Activated T-cell treated with anti-CD3 and anti-CD28 coated beads, Interleukin-2, amount 50 U/mL, for 1 hour (primary cell): Measurements from ENCODE around the gene ERGIC1.
"Not testable (repeated sequence)": the region's sequence is repeated elsewhere in the genome, so short reads cannot be mapped to it uniquely, and the experiment has no call there.

Experiments used
- DNase-seq: peaks from one replicate; pipeline ENCODE4 v3.0.0-alpha.2; 2020

ERGIC1 gene

DNA sequence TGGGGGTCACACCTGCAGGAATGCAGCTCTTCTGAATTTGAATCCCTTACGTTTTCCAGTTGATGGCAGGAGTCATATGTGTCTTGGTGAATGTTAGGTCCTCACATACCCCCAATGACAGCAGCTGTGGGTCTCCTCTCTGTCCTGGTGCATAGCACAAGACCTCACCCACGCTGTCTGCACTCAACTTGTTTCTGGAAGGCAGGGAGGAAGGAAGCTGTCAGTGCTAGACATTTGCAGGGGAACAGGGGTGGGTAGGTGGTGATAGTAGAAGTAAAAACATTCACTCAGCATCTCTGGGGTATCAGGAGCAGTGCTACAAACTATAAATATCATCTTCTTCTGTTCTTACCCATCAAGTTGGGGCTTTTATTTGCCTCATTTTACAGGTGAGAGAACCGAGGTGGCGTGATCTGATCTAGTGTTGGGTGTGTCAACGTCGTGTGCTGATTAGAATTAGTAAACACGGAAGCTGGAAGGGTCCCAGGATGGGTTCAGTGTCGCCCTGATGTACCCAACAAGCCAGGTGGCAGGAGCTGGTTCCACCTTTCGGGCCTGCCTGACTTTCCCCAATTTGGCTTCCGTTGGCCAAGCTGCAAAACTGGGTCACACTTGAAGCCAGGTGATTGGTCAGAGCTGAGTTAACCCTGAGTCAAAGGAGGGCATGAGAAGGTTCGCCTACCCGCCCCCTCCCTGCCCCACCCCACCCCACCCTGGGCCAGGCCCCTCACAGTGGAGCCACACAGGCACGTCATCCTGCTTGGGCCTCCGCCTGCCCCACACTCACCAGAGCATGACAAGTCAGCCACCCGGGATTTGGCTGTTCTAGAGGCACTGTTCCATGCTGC is 15.8 kb downstream of the ERGIC1 start:
- no peak for DNase-seq

DNA sequence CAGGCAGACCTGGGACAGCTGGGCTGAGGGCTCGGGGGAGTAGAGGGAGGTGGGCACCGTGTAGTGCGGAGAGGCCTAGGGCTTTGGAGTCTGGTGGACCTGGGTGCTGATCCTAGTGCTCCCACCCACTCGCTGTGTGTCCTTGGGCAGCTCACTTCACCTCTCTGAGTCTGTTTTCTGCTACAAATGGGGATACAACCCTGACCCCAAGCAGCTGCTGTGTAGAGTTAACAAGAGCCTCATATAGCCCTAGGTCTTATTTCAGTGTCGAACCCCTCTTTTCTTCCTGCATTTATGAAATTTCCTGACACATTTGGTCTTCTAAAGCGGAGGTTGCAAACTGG is 16.4 kb downstream of the ERGIC1 start:
- no peak for DNase-seq

DNA sequence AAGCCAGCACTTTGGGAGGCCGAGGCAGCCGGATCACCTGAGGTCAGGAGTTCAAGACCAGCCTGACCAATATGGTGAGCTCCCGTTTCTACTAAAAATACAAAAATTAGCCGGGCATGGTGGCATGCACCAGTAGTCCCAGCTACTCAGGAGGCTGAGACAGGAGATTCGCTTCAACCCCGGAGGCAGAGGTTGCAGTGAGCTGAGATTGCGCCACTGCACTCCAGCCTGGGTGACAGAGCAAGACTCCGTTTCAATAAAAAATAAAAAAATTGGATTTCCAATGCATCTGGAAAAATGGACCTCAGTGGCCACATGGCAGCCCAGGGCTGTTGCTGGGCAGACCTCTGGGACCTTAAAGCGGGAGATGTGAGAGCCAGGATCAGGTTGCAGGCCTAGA is 17.2 kb downstream of the ERGIC1 start:
- not testable (repeated sequence) for DNase-seq

DNA sequence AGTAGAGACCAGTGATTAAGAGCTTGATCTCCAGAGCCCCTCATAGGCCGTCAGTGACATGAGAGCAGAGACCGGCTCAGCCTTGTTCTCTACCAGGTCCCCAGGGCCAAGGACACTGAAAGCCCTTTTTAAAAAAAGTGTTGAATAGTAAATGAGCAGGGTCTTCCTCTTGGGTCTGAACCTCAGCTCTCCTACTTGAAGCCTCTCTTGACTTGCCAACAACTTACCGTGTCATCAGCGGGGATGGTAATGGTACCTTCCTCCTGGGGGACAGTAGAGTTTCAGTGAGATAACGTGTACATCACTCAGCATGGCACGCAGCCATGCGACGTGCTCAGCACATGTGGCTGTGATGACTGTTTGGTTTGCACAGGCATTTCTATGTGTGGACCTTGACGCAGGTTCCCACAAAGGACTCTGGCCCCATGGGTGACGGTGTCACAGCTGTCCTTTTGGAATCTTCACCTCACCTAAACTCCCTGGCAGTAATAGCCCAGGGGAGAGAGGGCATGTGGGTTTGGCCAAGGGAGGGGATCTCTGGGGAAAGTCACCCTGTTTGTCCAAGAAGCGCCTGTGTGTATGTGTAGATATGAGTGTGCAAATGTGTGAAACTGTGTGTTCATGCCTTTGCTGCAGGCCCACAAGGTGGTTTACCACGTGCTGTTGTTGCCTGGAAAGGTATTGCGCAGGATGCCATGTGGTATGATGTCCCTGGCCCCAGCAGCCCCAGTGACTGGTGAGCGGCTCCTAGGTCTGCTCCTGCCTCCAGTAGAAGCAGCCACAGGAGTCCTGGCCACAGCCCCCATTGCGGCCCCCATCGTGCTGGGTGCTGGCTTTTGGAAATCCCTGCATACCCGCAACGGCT is 18.7 kb downstream of the ERGIC1 start:
- no peak for DNase-seq

DNA sequence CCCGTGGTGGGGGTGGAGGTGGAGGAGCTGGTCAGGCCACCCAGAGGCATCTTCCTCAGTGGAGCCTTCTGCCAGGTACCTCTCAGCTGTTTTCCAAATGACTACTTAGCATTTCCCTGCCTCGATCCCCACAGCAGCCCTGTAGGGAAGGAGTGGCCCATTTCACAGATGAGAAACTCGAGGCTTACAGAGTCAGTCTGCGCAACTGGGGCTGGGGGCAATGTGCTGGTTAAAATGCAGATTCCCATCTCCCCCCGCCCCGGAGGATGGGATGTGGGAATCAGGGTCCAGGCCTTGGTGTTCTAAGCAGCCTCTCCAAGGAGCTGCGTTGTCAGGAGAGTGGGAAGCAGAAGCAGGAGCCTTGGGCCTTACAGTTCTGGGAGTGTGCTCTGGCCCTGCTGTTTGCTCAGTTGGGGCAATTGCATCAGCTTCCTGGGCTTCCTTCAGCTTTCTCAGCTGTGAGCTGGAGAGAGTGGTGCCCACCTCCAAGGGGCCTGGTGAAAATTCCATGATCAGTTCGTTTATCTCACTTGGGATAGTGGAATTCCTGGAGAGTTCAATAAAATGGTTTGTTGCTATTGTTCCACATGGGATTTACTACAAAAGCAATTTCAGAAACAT is 19.4 kb downstream of the ERGIC1 start:
- no peak for DNase-seq

DNA sequence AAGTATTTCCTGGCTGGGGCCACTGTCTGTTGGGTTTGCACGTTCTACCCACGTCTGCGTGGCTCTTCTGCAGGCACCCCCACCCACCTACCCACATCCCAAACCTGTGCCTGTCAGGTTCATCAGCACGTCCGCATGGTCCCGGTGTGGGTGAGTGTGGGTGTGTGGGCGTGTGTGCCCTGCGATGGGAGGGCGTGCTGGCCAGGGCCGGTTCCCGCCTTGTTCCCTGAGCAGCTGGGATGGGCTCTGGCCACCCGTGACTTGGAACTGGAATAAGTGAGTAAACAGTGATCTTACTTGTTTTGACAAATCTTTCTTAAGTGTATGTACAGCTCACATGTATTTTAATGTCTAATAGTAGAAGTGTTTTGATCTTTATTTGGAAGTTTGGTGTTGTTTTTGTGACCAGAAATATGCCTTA is 20.4 kb downstream of the ERGIC1 start:
- DNase-seq = no peak

DNA sequence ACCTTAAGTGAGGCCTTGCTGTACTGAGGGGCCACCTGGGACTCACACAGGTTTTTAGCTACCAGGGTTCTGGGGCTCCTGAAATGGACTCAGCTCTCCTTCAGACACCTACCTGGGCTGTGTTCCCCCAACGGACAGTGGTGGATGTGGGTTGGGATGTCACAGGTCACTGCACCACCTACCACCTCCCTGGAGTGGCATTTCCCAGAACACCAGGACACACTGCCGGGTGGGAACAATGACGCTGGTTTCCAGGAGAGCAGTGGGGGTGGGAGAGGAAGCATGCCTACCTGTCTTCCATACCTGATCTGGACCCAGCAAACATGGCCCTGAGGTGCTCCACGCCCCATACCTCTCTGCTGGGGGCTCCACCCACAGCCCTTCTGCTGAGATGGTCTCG is 20.9 kb downstream of the ERGIC1 start:
- DNase-seq = no peak

DNA sequence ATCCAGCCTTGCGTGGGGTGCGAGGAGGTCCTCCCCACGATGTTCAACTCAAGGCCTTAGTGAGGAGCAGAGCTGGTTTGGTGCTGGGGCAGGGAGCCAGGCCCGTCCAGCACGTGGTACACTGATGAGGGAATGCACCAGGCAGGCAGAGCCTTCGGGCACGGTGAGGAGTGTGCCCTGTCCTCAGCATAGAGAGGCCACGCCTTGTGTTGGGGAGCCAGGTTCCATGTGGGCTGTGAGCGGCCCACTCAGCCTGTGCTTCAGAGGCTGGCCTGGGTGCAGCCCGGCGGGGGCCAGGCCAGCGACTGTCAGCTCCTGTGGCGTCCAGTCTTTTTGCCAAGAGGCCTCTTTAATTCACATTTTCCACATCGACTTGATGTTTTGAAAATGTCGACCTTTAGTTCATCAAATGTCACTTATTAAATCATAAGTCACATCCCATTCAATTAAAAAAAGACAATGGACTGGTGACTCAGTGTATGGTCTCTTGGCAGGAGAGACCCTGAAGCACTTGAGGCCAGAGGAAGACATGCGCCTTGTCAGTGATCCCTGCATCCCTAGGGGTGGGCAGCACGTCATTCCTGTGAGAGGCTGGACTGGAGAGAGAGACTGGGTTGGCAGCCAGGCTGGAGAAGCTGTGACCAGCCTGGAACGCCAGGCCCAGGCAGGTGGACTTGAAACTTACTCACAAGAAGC is 21.7 kb downstream of the ERGIC1 start:
- no peak for DNase-seq

DNA sequence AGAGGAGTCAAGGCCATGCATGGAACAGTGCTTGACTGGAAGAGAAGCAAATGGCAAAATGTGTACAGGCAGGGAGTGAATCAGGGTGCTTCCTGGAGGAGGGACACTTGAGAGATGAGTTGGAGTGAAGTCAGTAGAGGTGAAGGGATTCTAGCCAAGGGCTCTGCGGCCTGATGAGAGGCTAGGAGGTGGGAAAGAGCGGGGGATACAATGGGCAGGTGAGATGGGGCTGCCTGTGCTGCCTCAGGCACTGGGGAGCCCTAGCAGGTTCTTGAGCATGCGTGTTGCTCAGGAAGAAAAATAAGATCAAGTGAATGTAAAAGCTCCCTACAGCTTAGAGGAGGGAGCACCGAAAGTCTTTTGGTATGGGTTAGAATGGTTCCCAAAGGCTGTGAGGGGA is 22.3 kb downstream of the ERGIC1 start:
- DNase-seq = no peak

DNA sequence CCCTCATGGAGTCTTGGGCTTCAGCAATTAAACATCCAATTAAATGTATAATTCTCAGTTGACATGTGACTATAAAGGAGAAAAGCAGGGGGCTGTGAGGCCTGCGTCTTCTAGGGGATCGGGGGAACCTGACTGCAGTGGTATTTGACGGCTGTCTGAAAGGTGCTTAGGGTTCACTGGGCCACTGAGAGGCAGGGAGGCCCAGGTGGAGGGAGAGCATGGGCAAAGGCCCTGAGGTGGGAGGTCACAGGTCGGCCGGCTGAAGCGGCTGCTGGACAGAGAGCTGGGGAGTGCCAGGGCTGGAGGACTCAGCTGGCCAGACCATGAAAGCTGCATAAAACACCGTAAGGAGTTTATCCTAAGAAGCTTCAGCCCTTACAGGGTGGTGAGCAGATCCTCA is 23.9 kb downstream of the ERGIC1 start:
- no peak for DNase-seq

DNA sequence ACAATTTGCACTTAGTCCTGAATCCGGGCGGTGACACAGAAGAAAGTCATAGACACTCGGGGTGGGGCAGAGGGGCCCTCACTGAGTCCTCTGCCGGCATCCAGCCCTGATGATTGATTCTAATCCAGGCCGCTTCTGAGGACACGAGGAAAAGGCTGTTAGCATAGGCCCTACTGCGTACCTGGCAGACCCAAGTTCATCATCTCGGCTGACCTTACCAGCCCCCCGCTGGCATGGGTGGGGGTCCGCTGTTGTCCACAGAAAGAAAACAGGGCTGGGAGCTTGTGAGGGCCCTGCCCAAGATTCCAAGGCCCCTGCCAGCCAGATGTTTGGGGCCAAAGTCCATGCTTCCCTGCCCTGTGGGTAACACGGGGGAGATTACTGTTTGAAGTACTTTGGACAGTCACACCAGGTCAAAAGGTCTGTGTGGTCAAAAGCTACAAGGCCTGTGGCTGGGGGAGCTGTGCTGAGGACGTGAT is 24.5 kb downstream of the ERGIC1 start:
- no peak for DNase-seq

DNA sequence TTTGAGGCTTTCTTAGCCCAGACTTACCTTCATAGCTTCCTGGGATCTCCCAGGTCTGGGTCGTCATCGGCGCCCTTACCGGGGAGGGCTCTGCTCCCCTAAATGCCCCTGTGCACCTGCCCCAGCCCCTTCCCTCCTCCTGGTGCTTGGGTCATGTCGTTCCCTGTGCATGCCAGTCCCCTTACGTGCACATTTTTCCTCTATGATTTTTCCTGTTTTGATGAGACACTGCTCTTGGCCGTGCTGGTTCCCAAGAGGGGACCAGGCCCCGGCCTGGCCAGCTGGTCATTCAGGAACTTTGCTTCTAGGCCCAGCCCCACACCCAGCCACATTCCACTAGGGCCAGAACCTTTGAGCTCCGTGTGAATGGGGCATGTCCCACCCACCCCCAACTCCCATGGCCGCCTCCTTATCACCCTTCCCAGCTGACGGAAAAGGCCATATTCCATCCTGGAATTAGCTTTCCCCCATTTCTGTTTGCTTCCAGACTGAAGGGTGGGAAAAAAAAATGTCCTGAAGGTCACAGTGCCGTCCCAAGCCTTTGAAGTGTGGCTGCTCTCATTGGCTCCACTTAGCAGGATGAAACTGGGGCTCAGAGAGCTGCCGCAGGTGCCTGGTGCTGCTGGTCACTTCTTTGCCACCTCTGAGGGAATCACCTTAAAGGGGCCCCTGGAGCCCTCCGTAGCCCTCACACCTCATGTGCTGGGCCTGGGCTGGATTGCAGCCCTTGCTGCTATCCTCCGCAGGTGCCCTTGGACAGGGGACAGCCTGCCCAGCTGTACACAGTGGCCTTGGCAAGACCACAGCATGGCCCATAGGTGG is 25.1 kb downstream of the ERGIC1 start:
- DNase-seq = no peak

DNA sequence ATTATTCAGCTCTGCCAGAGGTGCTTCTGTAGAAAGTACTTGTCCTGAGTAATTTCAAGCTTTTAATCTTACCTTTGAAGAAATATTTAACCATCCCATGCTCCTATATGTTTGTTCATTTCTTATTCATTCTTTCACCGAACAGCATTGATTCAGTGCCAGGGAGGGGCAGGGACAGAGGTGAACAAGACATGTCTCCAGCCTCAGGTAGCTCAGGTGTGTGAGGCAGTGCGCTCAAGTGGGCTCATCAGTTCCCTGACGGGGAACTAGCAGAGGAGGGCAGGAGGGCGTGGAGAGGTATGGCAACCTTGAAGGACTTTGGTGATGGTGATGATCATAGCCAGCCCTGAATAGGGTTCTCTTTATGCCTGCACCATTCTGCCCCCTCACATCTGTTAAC is 25.9 kb downstream of the ERGIC1 start:
- no peak for DNase-seq

DNA sequence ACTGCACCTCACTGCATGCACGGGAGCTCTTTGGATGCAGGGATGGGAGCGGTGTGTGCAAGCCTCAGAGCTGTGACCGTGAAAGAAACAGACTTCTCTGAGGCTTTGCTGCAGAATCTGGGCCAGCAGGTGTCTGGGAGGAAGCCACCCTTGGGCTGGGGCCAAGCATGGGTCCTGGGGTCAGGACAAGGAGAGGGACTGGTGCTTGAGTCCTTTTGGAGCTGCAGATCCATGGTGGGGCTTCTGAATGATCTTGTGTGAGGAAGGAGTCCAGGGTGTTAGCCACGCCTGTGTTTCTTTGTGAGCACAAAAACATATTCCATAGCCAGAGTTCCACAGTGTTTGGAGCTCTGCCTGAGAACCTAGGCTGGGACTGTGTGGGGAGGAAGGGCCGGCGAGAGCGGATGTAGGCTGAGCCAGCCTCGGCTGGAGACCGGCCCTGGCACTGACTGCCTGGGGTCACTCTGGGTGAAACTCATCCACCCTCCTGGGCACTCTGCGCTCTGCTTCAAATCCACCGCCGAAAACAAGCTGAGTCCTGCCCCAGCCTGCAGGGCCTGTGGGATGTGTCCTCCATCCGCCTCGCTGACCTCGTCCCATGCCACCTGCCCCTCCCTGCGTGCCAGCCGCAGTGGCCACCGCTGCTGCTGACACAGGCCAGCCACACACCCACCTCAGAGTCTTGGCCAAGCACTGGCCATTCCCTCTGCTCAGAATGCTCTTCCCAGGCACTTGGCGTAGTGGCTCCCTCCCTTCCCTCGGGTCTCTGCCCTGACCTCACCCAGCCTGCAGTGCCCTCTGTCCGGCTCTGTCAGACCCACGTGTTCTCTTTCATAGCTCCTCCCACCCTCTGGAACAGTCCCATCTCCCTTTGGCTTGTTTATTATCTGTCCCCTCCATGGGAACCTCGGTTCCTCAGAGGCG is 26.7 kb downstream of the ERGIC1 start:
- no peak for DNase-seq

DNA sequence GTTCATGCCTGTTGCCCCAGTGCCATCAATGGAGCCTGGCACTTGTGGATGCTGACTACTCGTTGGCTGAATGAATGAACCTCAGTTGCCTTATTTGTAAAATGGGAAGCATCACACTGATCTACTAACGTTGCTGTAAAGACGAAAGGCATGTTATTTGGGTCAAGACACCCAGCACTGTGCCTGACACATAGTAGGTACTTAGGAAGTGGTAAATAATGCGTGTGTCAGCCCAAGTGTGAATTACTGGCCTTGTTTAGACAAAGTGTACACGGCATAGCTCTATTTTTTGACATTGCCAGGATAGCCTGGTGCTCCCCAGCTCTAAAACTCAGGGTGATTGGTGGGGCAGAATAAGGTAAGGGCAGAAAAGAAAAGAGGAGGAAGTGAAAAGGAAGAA is 27.4 kb downstream of the ERGIC1 start:
- DNase-seq = no peak

DNA sequence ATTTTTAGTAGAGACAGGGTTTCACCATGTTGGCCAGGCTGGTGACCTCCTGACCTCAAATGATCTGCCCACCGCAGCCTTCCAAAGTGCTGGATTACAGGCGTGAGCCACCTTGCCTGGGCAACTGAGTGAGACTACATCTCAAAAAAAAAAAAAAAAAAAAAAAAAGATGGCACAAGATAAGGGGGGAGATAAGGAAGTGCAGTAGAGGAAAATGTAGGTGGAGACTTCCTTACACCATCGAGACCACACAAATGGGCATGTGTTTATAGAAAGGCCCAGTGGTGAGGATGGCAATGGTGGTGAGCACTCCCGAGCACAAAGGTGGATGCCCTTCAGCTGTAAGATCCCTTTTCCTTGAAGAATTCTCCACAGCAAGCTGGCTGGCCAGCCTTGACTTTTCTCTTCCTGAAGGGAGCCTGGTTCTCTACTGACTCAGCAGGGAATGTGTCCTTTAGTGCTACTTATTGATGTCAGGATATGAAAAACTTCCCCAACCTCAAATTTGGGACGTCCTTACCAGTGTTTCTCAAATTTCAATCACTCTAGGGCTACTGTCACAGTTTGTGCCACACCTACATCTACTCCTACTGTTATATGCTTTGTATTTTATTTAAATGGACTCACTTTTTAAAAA is 28.2 kb downstream of the ERGIC1 start:
- DNase-seq = no peak

DNA sequence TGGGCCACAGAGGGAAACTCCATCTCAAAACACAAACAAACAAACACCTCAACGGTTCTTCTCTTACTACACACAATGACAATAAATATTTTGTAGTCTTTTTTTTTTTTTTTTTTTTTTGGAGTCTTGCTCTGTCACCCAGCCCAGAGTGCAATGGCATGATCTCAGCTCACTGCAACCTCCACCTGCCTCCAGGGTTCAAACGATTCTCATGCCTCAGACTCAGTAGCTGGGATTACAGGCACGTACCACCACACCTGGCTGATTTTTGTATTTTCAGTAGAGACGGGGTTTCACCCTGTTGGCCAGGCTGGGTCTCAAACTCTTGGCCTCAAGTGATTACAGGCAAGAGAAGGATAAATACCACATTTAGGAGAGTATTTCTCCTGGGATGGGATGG is 30.1 kb downstream of the ERGIC1 start:
- DNase-seq = not testable (repeated sequence)

DNA sequence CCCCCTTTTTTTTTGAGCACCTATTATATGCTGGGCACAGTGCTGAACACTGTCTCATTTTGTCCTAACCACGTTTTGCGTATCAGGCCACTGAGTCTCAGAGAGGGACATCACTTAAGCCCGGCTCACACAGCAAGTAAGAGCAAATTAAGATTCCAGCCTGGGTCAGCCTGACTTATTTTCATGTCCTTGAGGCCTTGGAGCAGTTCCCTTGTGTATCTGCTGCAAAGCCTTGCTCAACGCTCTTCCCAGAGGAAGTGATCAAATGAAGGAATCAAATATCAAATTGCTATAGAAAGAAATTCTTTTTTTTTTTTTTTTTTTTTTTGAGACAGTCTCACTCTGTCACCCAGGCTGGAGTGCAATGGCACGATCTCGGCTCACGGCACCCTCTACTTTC is 30.7 kb downstream of the ERGIC1 start:
- no peak for DNase-seq

DNA sequence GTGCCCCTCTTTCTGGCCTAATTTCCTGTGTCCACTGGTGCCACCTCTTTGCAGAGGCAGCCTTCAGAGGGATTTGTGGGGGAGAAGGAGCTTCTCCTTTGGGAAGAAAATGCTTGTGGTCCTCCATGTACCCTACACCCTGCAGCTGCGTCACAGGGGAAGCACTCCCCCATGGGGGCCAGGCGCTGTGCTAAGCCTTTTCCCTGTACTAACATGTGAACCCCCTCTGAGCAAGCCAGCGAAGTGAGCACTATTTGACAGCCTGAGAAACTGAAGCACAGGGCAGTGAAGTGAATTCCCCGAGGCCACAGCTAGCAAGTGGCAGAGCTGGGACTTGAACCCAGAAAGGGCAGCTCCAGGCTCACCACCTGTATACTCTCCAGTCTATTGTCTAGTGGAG is 32.3 kb downstream of the ERGIC1 start:
- no peak for DNase-seq
